Right lobe of liver (tissue), 6 donors: ENCODE data around the gene CREBL2. TPM values are rescaled to one million over a fixed set of nuclear protein-coding genes. Genes with fewer than 3 reads are reported as not detected.
A peak's percentile ranks its signal among the peaks of the same experiment; 100 is the strongest.
"Not testable (repeated sequence)": the region's sequence is repeated elsewhere in the genome, so short reads cannot be mapped to it uniquely, and the experiment has no call there.

Experiments
- ATAC-seq, 4 donors: fragments of 200-7000 bp; cut with Tn5 transposase; one replicate each; pipeline ENCODE4 v1.9.1; 2020; ENCODE audit warnings: mild to moderate bottlenecking in 4 of 4, moderate library complexity in 4 of 4
- DNase-seq, 3 donors: peaks; one replicate each; pipeline ENCODE4 v3.0.0-alpha.2; 2020
- H3K27ac ChIP-seq, 3 donors: fragments of 200-600 bp; one replicate each; pipeline ENCODE4 v1.8.0; 2022
- H3K27me3 ChIP-seq, 2 donors: fragments of 200-600 bp; one replicate each; pipeline ENCODE4 v1.8.0; 2022
- H3K36me3 ChIP-seq, 4 donors: fragments of 200-600 bp; sonication (generic) in 1 of 4; one replicate each; pipeline versions ENCODE4 v1.5.1 to v1.8.0; 2017 to 2022; ENCODE audit warnings: control low read depth in 1 of 4
- H3K4me1 ChIP-seq, 4 donors: fragments of 200-600 bp; sonication (generic) in 1 of 4; one replicate each; pipeline versions ENCODE4 v1.5.1 to v1.8.0; 2017 to 2022; ENCODE audit warnings: control low read depth in 1 of 4
- H3K4me3 ChIP-seq, 3 donors: fragments of 200-600 bp; one replicate each; pipeline ENCODE4 v1.8.0; 2022
- H3K9me3 ChIP-seq, 4 donors: fragments of 200-600 bp; sonication (generic) in 1 of 4; one replicate each; pipeline versions ENCODE4 v1.5.1 to v1.8.0; 2017 to 2022; ENCODE audit warnings: control low read depth in 1 of 4
- POLR2A ChIP-seq: fragments of 450-650 bp; IDR thresholded peaks from one replicate; pipeline ENCODE4 v1.6.1; 2017; ENCODE audit warnings: antibody characterized with exemption, mild to moderate bottlenecking
- WGBS: methylation state at CpG from one replicate; pipeline ENCODE4 v1.1.6; 2018; ENCODE audit warnings: low coverage, low lambda C conversion rate; ENCODE audit not compliant: insufficient coverage; ENCODE audit errors: missing lambda C conversion rate; 5-methylcytosine and 5-hydroxymethylcytosine counted together
- intact Hi-C, 2 donors: fragments of 100-400 bp; cut with DNase I; formaldehyde crosslinking; loops; one replicate each; pipeline versions ENCODE4 v1.11.2 to v1.14.1; 2022
- total RNA-seq, 6 experiments: library from RNA; depleted of rRNA in 2 of 6; stranded (reverse); fragments of >200 nt in 2 of 6; fragmentation: NEBNext Ultra II Directional in 3 of 6; extraction: Animal tissue kit (Norgen Biotek cat#: 25700) in 3 of 6; gene quantifications; one replicate each; pipeline versions ENCODE4 v1.1.0 to v1.2.4, GENCODE V29; 2016 to 2023
- TF ChIP-seq, protein P1 (sequence below), 4 donors: fragments of 200-600 bp in 3 of 4; fragments of 450-650 bp in 1 of 4; IDR thresholded peaks; one replicate each; pipeline versions ENCODE4 v1.5.1 to v1.8.0; 2016 to 2022; ENCODE audit warnings: antibody characterized with exemption in 4 of 4, mild to moderate bottlenecking in 2 of 4
- donor health status: DM: no; HTN: yes; CAD: no.
- donor health status: DM: no; HTN: no; CAD: no.
- donor health status: DM: no; HTN: no; CAD: no.
- donor health status: DM: no; HTN: yes; CAD: no.
- donor health status: DM: no; HTN: yes; CAD: no.

CREBL2 gene
- total RNA-seq, 6 experiments from 2014 or later, result 24.3 to 28.5 (median 26.8) TPM

DNA sequence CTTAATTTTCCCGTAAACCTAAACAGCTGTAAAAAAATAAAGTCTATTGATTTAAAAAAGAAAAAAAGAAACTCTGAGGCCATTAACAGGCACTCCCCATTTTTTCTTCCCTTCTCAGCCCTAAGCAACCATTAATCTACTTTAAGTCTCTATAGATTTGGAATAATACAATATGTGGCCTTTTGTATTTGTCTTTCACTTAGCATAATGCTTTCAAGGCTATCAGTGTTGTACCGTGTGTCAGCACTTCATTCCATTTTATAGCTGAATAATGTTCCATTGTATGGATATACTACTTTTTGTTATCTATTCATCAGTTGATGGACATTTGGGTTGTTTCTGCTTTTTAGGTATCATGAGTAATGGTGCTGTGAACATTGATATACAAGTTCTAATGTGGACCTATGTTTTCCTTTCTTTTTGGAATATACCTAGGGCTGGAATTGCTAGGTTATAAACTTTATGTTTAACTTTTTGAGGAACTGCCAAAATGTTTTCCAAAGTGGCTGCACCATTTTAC is 15.7 kb downstream of the CREBL2 start:
- ATAC-seq (no peak), DNase-seq (no peak)
- Histone ChIP-seq H3K27me3 (no peaks in the 10 kb centered on the region), H3K36me3 (no peaks in the 10 kb centered on the region), H3K4me1 (peaks cover 0 to 19% (median 2%) of the 10 kb centered on the region in 4 donors), H3K27ac (no peak overlapping the region), H3K9me3 (no peaks in the 10 kb centered on the region), H3K4me3 (no peak overlapping the region)
- 89% methylated on average over 2 of the region's 2 CpGs for WGBS
- intact Hi-C loops, result no loop called here
- TF ChIP-seq POLR2A, result no peak
- TF ChIP-seq, protein P1, sequence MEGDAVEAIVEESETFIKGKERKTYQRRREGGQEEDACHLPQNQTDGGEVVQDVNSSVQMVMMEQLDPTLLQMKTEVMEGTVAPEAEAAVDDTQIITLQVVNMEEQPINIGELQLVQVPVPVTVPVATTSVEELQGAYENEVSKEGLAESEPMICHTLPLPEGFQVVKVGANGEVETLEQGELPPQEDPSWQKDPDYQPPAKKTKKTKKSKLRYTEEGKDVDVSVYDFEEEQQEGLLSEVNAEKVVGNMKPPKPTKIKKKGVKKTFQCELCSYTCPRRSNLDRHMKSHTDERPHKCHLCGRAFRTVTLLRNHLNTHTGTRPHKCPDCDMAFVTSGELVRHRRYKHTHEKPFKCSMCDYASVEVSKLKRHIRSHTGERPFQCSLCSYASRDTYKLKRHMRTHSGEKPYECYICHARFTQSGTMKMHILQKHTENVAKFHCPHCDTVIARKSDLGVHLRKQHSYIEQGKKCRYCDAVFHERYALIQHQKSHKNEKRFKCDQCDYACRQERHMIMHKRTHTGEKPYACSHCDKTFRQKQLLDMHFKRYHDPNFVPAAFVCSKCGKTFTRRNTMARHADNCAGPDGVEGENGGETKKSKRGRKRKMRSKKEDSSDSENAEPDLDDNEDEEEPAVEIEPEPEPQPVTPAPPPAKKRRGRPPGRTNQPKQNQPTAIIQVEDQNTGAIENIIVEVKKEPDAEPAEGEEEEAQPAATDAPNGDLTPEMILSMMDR (IDR thresholded peaks at IDR 0.05), result no peak

DNA sequence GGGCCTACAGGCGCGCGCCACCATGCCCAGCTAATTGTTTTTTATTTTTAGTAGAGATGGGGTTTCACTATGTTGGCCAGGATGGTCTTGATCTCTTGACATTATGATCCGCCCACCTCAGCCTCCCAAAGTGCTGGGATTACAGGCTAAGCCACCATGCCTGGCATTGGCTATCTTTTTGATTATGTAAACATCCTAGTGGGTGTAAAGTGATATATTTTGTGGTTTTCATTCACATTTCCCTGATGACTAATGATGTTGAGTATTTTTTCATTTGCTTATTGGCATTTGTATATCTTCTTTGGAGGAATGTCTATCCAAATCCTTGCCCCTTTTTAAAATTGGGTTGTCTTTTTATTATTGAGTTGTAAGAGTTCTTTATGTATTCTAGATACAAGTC is 16.3 kb downstream of the CREBL2 start:
- WGBS, result 100% methylated on average over 2 of the region's 4 CpGs
- Histone ChIP-seq H3K27ac (no peak overlapping the region), H3K4me3 (no peak overlapping the region), H3K27me3 (no peaks in the 10 kb centered on the region), H3K9me3 (no peaks in the 10 kb centered on the region), H3K4me1 (peaks cover 0 to 15% (median 2%) of the 10 kb centered on the region in 4 donors), H3K36me3 (no peaks in the 10 kb centered on the region)
- ATAC-seq (no peak), DNase-seq (no peak)
- TF ChIP-seq POLR2A, result no peak
- TF ChIP-seq, protein P1 (IDR thresholded peaks at IDR 0.05), result no peak
- intact Hi-C loops, result no loop called here

DNA sequence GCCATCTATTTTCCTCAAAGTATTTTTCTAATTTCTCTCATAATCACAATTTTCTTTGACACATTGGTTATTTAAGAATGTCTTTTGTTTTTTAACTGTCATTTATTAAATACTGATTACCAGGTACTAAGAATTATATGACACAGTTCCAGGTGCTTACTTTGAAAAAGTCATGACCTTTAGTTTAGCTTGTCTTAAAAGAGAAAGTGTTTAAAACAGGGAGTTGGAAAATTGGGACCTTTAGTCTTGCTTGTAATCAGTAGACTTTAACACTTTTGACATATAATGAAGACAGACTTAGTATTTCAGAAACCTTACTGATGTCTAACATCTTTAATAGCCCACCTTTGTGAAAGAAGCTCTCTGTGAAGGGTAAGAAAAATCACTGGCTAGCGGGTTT is 19.2 kb downstream of the CREBL2 start:
- intact Hi-C loops, result no loop called here
- WGBS, result 80% methylated on average over 1 of the region's 1 CpG
- DNase-seq (no peak), ATAC-seq (peak in 2 of 4 donors; percentile 50 to 61)
- peaks cover 0 to 15% (median 2%) of the 10 kb centered on the region in 4 donors for H3K4me1 ChIP-seq
- H3K27me3 ChIP-seq, result no peaks in the 10 kb centered on the region
- H3K4me3 ChIP-seq, result no peak overlapping the region
- H3K36me3 ChIP-seq, result peaks cover 0 to 12% (median 1%) of the 10 kb centered on the region in 4 donors
- H3K27ac ChIP-seq, result peak overlapping the region in 1 of 3 donors; percentile 38
- no peak for TF ChIP-seq POLR2A
- no peaks in the 10 kb centered on the region for H3K9me3 ChIP-seq

DNA sequence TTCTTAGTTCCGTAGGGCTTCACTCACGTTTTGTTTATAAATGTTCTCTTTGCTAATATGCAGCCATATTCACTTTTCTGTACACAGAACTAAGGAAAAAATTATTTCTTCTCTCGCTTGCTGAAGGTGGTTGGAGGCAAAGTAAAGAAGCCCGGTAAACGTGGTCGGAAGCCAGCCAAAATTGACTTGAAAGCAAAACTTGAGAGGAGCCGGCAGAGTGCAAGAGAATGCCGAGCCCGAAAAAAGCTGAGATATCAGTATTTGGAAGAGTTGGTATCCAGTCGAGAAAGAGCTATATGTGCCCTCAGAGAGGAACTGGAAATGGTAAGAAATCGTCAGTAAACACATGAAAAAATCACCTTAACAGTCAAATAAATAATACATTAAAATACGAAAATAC is 24.0 kb downstream of the CREBL2 start:
- peaks cover 0 to 41% (median 20%) of the 10 kb centered on the region in 4 donors for H3K36me3 ChIP-seq

DNA sequence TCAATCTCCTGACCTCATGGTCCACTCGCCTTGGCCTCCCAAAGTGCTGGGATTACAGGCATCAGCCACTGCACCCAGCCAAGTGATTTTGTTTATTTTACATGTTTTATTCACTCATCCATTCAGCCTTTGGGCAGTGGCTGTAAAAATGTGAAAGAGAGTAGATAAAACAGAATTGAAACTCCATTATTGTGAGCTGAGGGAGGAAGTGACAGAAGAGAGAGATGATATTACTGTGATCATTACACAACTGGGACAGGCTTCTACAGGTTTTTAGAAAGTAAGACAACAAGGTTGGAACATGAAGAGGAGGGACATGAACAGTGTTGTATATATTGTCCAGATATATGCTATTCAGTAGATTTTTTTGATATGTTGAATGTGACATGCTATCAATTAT is 25.0 kb downstream of the CREBL2 start:
- Histone ChIP-seq H3K4me3 (no peak overlapping the region), H3K36me3 (peaks cover 0 to 41% (median 20%) of the 10 kb centered on the region in 4 donors)
- ATAC-seq, result no peak

More for the DNA sequence above, 24.0 kb downstream of the CREBL2 start:
- no peak overlapping the region for H3K4me3 ChIP-seq
- no peaks in the 10 kb centered on the region for H3K9me3 ChIP-seq
- no peaks in the 10 kb centered on the region for H3K27me3 ChIP-seq
- TF ChIP-seq POLR2A, result no peak
- TF ChIP-seq, protein P1 (IDR thresholded peaks at IDR 0.05), result no peak
- ATAC-seq (no peak), DNase-seq (no peak)
- H3K27ac ChIP-seq, result no peak overlapping the region
- 94% methylated on average over 12 of the region's 12 CpGs for WGBS
- H3K4me1 ChIP-seq, result peaks cover 0 to 6% (median 2%) of the 10 kb centered on the region in 4 donors
- intact Hi-C loops, result no loop called here

DNA sequence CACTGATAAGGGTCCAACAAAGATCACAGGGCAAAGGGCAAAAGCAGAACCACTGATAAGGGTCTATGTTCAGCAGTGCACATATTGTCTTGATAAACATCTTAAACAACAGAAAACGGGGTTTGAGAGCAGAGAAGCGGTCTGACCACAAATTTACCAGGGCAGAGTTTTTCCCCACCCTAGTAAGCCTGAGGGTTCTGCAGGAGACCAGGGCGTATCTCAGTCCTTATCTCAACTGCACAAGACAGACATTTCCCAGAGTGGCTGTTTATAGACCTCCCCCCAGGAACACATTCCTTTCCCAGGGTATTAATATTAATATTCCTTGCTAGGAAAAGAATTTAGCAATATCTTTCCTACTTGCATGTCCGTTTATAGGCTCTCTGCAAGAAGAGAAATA is 28.3 kb downstream of the CREBL2 start:
- H3K36me3 ChIP-seq, result peaks cover 0 to 54% (median 29%) of the 10 kb centered on the region in 4 donors
- H3K4me1 ChIP-seq, H3K27ac ChIP-seq, intact Hi-C loops, H3K4me3 ChIP-seq, H3K27me3 ChIP-seq, ATAC-seq, H3K9me3 ChIP-seq, DNase-seq: not testable (repeated sequence)
- WGBS, result 92% methylated on average over 2 of the region's 4 CpGs

More for the DNA sequence above, 25.0 kb downstream of the CREBL2 start:
- TF ChIP-seq, protein P1 (IDR thresholded peaks at IDR 0.05), result no peak
- no peak for TF ChIP-seq POLR2A
- no peak for DNase-seq
- Histone ChIP-seq H3K27me3 (no peaks in the 10 kb centered on the region), H3K27ac (no peak overlapping the region), H3K4me1 (no peaks in the 10 kb centered on the region), H3K9me3 (no peaks in the 10 kb centered on the region)
- 89% methylated on average over 1 of the region's 1 CpG for WGBS
- intact Hi-C loops, result no loop called here
